ENCODE data around the gene PTPRD.

DNA sequence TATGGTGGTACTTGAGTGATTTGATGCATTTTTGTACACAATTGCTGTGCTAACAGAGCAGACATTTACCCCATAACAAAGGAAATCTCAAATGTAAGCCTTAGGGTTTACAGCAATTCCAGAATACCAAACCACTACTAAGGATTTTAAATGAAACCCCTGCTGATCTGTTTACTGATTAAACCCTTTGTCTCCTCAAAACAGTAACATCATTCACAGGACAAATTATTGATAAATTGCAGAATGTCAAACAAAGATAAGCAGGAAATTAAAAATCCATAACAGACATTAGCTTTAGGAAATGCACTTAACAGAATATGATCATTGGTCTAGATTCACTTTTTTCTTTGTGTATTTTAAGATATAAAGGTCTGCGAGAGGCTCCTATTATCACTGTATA, 1796.9 kb downstream of the PTPRD start:
- no peak for TF ChIP-seq POLR2A (IDR thresholded peaks at IDR 0.05)
- TF ChIP-seq CTCF (IDR thresholded peaks at IDR 0.05), result no peak

All from Peyer's patch (tissue), 4 donors.